Sigmoid colon (tissue), 7 donors: ENCODE measurements around the gene CDC14B. TPM values are rescaled to one million over a fixed set of nuclear protein-coding genes. Genes with fewer than 3 reads are reported as not detected.
"Not testable (repeated sequence)": the region's sequence is repeated elsewhere in the genome, so short reads cannot be mapped to it uniquely, and the experiment has no call there.

Experiments
- DNase-seq: peaks from one replicate; pipeline ENCODE4 v3.0.0-alpha.2; 2019
- H3K27ac ChIP-seq, 4 donors: fragments of 200-600 bp; sonication (generic); one replicate each; pipeline ENCODE4 v1.5.1; 2016 to 2019; ENCODE audit warnings: mild to moderate bottlenecking in 1 of 4
- H3K27me3 ChIP-seq, 3 donors: fragments of 200-600 bp; sonication (generic); one replicate each; pipeline ENCODE4 v1.5.1; 2019; ENCODE audit warnings: mild to moderate bottlenecking in 1 of 3
- H3K36me3 ChIP-seq, 4 donors: fragments of 200-600 bp; sonication (generic); one replicate each; pipeline ENCODE4 v1.5.1; 2016 to 2019
- H3K4me1 ChIP-seq, 4 donors: fragments of 200-600 bp; sonication (generic); one replicate each; pipeline ENCODE4 v1.5.1; 2017 to 2019
- H3K4me3 ChIP-seq, 4 donors: fragments of 200-600 bp; sonication (generic); one replicate each; pipeline ENCODE4 v1.5.1; 2017 to 2019; ENCODE audit warnings: mild to moderate bottlenecking in 2 of 4, moderate library complexity in 1 of 4
- H3K9me3 ChIP-seq, 4 donors: fragments of 200-600 bp in 3 of 4; sonication (generic) in 3 of 4; one replicate each; pipeline versions ENCODE4 v1.5.1 to v1.6.1; 2013 to 2019
- EP300 ChIP-seq, 4 donors: sonication (generic); formaldehyde crosslinking; IDR thresholded peaks; one replicate each; pipeline ENCODE4 v1.6.1; 2017; ENCODE audit warnings: antibody characterized with exemption in 4 of 4
- POLR2A ChIP-seq, 2 donors: fragments of 450-650 bp; IDR thresholded peaks; one replicate each; pipeline ENCODE4 v1.6.1; 2016; ENCODE audit warnings: antibody characterized with exemption in 2 of 2, mild to moderate bottlenecking in 2 of 2, moderate library complexity in 2 of 2
- POLR2AphosphoS5 ChIP-seq, 4 donors: sonication (generic); formaldehyde crosslinking; IDR thresholded peaks; one replicate each; pipeline ENCODE4 v1.6.1; 2017; ENCODE audit warnings: antibody characterized with exemption in 4 of 4
- WGBS, 2 donors: extraction: QIAGEN DNeasy Blood & Tissue Kit; methylation state at CpG; one replicate each; pipeline ENCODE4 v1.1.7; 2013; 5-methylcytosine and 5-hydroxymethylcytosine counted together
- intact Hi-C: fragments of 100-400 bp; cut with DNase I; formaldehyde crosslinking; loops from one replicate; pipeline ENCODE4 v1.15.1; 2023
- polyA plus RNA-seq, 3 donors: library from polyadenylated mRNA; stranded (reverse); fragments of 200-250 nt; gene quantifications; one replicate each; pipeline ENCODE4 v1.2.3, GENCODE V29; 2013
- total RNA-seq, 4 donors: library from RNA; depleted of rRNA; stranded (reverse); fragments of >200 nt; gene quantifications; one replicate each; pipeline ENCODE4 v1.1.0, GENCODE V29; 2016
- TF ChIP-seq, protein P1 (sequence below), 4 experiments: fragments of 450-650 bp in 3 of 4; fragments of 200-600 bp in 1 of 4; IDR thresholded peaks; one replicate each; pipeline ENCODE4 v1.5.1; 2016 to 2019; ENCODE audit warnings: antibody characterized with exemption in 4 of 4, mild to moderate bottlenecking in 3 of 4, moderate library complexity in 2 of 4
- donor health status: healthy with polysubstance abuse.
- donor health status: Bipolar disorder and iron deficiency.
- donor health status: healthy.

CDC14B gene
- total and polyA plus RNA-seq, 7 donors, result 5.6 to 35.7 (median 12.5) TPM

DNA sequence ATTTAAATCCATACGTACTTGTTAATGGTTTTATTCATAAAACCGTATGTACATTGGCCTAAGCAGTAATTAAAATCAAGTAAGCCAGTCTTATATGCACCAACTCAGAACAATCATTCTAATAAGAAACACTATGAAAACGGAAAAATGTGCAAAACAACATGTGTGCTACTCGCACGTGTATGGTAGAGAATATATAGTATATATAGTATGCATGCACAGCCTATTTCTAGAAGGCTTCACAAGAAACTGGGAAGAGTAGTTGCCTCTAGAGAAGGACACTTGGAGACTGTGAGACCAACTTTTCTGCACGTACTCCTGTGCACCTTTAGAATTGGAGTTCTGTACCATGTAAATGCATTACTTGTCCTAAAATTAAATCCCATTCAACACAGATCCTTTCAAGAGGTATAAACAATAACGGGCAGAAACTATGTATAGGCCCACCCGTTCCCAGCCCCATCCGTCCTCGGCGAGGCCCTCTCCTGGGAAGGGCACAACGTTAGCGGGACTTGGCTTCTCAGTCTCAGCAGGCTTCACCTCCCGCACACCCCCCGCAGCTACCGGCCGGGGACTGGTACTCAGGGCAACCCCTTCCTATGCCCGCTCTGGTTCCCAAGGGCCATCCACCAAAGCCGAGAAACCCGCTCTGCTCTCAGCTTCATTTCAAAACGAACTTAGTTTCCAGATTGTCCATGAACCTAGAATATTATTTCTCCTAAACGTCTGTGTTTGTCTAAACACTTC is 2.0 kb downstream of the CDC14B start:
- Histone ChIP-seq H3K27me3 (no peaks in the 10 kb centered on the region), H3K9me3 (no peaks in the 10 kb centered on the region), H3K4me3 (no peak overlapping the region), H3K4me1 (peaks cover 0 to 24% (median 14%) of the 10 kb centered on the region in 4 donors), H3K27ac (peak overlapping the region; percentile 75 to 90 (median 82)), H3K36me3 (no peaks in the 10 kb centered on the region)
- no peak for DNase-seq
- TF ChIP-seq, protein P1, sequence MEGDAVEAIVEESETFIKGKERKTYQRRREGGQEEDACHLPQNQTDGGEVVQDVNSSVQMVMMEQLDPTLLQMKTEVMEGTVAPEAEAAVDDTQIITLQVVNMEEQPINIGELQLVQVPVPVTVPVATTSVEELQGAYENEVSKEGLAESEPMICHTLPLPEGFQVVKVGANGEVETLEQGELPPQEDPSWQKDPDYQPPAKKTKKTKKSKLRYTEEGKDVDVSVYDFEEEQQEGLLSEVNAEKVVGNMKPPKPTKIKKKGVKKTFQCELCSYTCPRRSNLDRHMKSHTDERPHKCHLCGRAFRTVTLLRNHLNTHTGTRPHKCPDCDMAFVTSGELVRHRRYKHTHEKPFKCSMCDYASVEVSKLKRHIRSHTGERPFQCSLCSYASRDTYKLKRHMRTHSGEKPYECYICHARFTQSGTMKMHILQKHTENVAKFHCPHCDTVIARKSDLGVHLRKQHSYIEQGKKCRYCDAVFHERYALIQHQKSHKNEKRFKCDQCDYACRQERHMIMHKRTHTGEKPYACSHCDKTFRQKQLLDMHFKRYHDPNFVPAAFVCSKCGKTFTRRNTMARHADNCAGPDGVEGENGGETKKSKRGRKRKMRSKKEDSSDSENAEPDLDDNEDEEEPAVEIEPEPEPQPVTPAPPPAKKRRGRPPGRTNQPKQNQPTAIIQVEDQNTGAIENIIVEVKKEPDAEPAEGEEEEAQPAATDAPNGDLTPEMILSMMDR (IDR thresholded peaks at IDR 0.05), result no peak
- TF ChIP-seq POLR2A (IDR thresholded peaks at IDR 0.05), result no peak
- no peak for TF ChIP-seq POLR2AphosphoS5 (IDR thresholded peaks at IDR 0.05)
- no peak for TF ChIP-seq EP300 (IDR thresholded peaks at IDR 0.05)
- 85 to 87% methylated on average over 22 of the region's 22 CpGs for WGBS, 2 donors
- intact Hi-C loops, result loop anchor here (2.0 to 5.0 kb wide), 2 partner anchors 51 to 170 kb away; no protein-coding TSS in a partner anchor

DNA sequence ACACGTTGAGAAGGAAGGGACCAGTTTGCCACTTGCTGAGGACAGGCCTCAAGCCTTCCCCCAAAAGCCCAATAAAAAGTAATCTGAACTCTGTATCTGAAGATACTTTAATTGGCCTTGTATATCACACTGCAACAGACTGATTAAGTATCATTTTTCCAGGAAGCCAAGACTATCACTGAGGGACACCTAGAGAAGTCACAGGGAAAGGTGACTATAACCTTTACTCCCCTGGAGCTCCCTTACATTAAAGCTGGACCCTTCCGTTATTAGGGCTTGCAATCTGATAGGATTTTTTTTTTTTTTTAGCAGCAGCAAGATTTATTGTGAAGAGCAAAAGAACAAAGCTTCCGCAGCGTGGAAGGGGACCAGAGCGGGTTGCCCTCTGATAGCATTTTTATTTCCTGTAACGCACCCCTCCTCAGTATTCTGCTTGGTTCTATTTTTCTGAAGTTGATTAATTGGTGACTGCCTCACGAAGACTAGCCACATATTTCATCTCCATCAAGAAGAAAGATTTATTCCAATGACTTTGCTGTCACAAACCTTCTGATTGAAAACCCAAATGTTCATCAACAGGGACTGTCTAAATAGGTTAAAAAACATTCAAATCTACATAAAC is 2.7 kb downstream of the CDC14B start:
- peaks cover 0 to 30% (median 21%) of the 10 kb centered on the region in 4 donors for H3K4me1 ChIP-seq
- no peak for DNase-seq
- no peaks in the 10 kb centered on the region for H3K9me3 ChIP-seq
- intact Hi-C loops, result loop anchor here (5.0 kb wide), 1 partner anchor 170 kb away; no protein-coding TSS in a partner anchor
- H3K27me3 ChIP-seq, result no peaks in the 10 kb centered on the region
- no peaks in the 10 kb centered on the region for H3K36me3 ChIP-seq
- H3K27ac ChIP-seq, result no peak overlapping the region
- no peak overlapping the region for H3K4me3 ChIP-seq
- WGBS, 2 donors, result 88 to 90% methylated on average over 7 of the region's 7 CpGs
- TF ChIP-seq POLR2AphosphoS5 (IDR thresholded peaks at IDR 0.05), result no peak
- TF ChIP-seq, protein P1 (IDR thresholded peaks at IDR 0.05), result no peak
- TF ChIP-seq EP300 (IDR thresholded peaks at IDR 0.05), result no peak
- no peak for TF ChIP-seq POLR2A (IDR thresholded peaks at IDR 0.05)

DNA sequence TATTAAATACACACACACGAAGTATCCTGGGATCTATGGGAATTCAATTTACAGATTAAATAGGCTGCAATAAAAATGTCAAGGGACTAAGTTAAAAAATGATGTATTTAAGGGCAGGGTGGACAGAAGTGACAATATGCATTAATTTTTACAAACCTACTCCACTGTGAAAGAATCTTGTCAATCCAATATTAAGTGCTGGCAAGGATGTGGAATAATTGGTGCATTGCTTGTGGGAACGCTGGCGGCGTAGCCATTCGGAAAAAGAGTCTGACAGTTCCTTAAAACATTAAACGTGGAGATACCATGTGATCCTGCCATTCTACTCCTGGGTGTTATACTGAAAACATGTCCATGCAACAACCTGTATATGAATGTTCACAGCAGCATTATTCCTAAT is 4.2 kb downstream of the CDC14B start:
- H3K9me3 ChIP-seq, result no peaks in the 10 kb centered on the region
- H3K4me1 ChIP-seq, result peaks cover 0 to 38% (median 30%) of the 10 kb centered on the region in 4 donors
- WGBS, 2 donors, result 89 to 90% methylated on average over 6 of the region's 6 CpGs
- H3K27me3 ChIP-seq, result no peaks in the 10 kb centered on the region
- no peak overlapping the region for H3K4me3 ChIP-seq
- no peaks in the 10 kb centered on the region for H3K36me3 ChIP-seq
- TF ChIP-seq EP300 (IDR thresholded peaks at IDR 0.05) (no peak), POLR2AphosphoS5 (IDR thresholded peaks at IDR 0.05) (no peak), POLR2A (IDR thresholded peaks at IDR 0.05) (no peak)
- TF ChIP-seq, protein P1 (IDR thresholded peaks at IDR 0.05), result no peak
- DNase-seq, result no peak
- intact Hi-C loops, result loop anchor here (5.0 kb wide), 1 partner anchor 168 kb away; no protein-coding TSS in a partner anchor
- no peak overlapping the region for H3K27ac ChIP-seq

DNA sequence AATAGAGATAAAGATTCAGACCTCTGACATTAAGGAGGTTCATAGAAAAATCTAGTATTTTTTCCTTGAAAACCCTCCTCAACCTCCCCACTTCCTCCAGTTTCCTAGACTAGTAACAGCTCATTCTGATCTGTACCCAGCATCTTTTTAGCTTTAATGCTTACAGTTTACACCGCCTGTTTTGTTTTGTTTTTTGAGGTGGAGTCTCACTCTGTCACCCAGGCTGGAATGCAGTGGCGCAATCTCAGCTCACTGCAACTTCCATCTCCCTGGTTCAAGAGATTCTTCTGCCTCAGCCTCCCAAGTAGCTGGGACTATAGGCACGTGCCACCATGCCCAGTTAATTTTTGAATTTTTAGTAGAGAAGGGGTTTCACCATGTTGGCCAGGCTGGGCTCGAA is 5.0 kb downstream of the CDC14B start:
- intact Hi-C loops, result loop anchor here (5.0 kb wide), 1 partner anchor 167 kb away; no protein-coding TSS in a partner anchor
- not testable (repeated sequence) for DNase-seq, H3K9me3 ChIP-seq, H3K27me3 ChIP-seq, H3K4me3 ChIP-seq, H3K36me3 ChIP-seq
- H3K27ac ChIP-seq, result peak overlapping the region in 1 of 4 donors; percentile 6
- WGBS, 2 donors, result 87 to 90% methylated on average over 4 of the region's 4 CpGs
- peaks cover 0 to 34% (median 28%) of the 10 kb centered on the region in 4 donors for H3K4me1 ChIP-seq

DNA sequence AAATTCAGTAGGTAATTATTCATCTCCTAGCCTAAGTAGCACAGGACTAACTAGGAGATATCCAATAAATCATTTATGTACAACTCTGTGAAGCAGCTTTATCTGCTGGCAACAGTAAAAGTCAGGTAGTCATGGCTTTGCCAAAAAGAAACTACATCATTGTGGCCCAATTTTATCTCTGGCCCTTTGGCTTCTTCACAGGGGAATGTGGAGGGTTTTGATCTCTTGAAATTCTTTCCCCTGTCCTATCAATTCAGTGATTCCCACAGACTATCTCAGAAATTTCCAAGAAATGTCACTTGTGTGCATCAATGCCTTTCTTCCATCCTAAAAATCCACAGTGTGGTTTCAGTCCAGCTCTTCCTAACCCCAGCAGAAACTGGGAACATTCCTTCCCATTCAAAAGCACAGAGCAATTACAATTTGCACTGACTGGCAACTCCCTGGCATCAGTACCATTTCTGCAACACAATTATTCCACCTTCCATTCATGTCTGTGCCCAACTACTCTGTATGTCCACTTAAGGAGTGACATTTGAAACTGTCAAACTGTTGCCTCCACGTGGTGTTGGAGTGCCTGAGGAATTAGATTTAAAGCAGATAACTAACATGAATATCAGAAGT is 6.6 kb downstream of the CDC14B start:
- Histone ChIP-seq H3K36me3 (no peaks in the 10 kb centered on the region), H3K4me3 (no peak overlapping the region), H3K4me1 (peaks cover 0 to 26% (median 23%) of the 10 kb centered on the region in 4 donors), H3K9me3 (no peaks in the 10 kb centered on the region), H3K27ac (peak overlapping the region; percentile 59 to 80 (median 70)), H3K27me3 (no peaks in the 10 kb centered on the region)
- no peak for DNase-seq
- intact Hi-C loops, result no loop called here
- 29 to 60% methylated on average over 1 of the region's 1 CpG for WGBS, 2 donors
- TF ChIP-seq, protein P1 (IDR thresholded peaks at IDR 0.05), result no peak
- TF ChIP-seq EP300 (IDR thresholded peaks at IDR 0.05) (no peak), POLR2AphosphoS5 (IDR thresholded peaks at IDR 0.05) (no peak), POLR2A (IDR thresholded peaks at IDR 0.05) (no peak)
